HCT116 (cell line): Measurements from ENCODE around the gene ARHGAP42. TPM values are rescaled to one million over a fixed set of nuclear protein-coding genes. Genes with fewer than 3 reads are reported as not detected.
A peak's percentile ranks its signal among the peaks of the same experiment; 100 is the strongest.

Experiments
- ATAC-seq: fragments of 200-7000 bp; cut with Tn5 transposase; 2 replicates; pipeline ENCODE4 v1.9.1; 2020; ENCODE audit warnings: mild to moderate bottlenecking, moderate library complexity
- BruUV-seq: library from RNA; stranded (reverse); fragments of 400-500 nt; replicated peaks from 2 replicates; lab custom pipeline; 2021; lab: Mats Ljungman, UMichigan
- CTCF ChIA-PET: fragments of 300-600 bp; sonication (Branson Sonifier 250); formaldehyde crosslinking; loops from one replicate; lab custom pipeline; 2021; ENCODE audit warnings: antibody characterized with exemption; lab: Charles Lee
- POLR2A ChIA-PET: fragments of 300-600, 350-600 bp; sonication (Branson Sonifier 250); formaldehyde crosslinking; loops from one replicate; lab custom pipeline; 2021; ENCODE audit warnings: antibody characterized with exemption; lab: Charles Lee
- RAD21 ChIA-PET, 2 experiments: fragments of 300-600 bp; sonication (Branson Sonifier 250); formaldehyde crosslinking; loops; one replicate each; lab custom pipeline; 2023; ENCODE audit warnings: low total read pairs in 2 of 2; ENCODE audit not compliant: uncharacterized antibody in 2 of 2, unreplicated experiment in 2 of 2, low non-redundant PET in 1 of 2; lab: Charles Lee
- DNase-seq: peaks from one replicate; pipeline ENCODE4 v3.0.0-alpha.2; 2010; ENCODE audit warnings: low read depth, low spot score
- H2AFZ ChIP-seq: fragments of 200-600 bp; shearing (Covaris generic), sonication (generic); 2 replicates; pipeline ENCODE4 v1.6.1; 2017; ENCODE audit warnings: low read depth, mixed run types, mixed read lengths, antibody characterized with exemption, low read length; ENCODE audit not compliant: poor library complexity, severe bottlenecking
- H3K27ac ChIP-seq: 2 replicates; pipeline ENCODE4 v1.5.1; 2012; ENCODE audit warnings: low read depth, low read length
- H3K27me3 ChIP-seq: fragments of 200-600 bp; sonication (generic); 2 replicates; pipeline ENCODE4 v1.6.1; 2016; ENCODE audit warnings: mixed run types, low read length, mixed read lengths; ENCODE audit not compliant: insufficient read depth
- H3K36me3 ChIP-seq, 2 experiments: fragments of 200-500 bp in 1 of 2; fragments of 200-600 bp in 1 of 2; sonication (Bioruptor generic) in 1 of 2; sonication (generic) in 1 of 2; 2 replicates each; pipeline versions ENCODE4 v1.5.1 to v1.6.1; 2014 to 2016; ENCODE audit warnings: low read length in 2 of 2, inconsistent platforms in 1 of 2, mixed read lengths in 1 of 2, mixed run types in 1 of 2; ENCODE audit not compliant: insufficient read depth in 2 of 2, control insufficient read depth in 1 of 2
- H3K4me1 ChIP-seq, 2 experiments: fragments of 200-600 bp in 1 of 2; sonication (generic) in 1 of 2; 2 replicates each; pipeline versions ENCODE4 v1.5.1 to v1.6.1; 2012 to 2017; ENCODE audit warnings: low read length in 2 of 2, inconsistent platforms in 1 of 2, mild to moderate bottlenecking in 1 of 2, mixed read lengths in 1 of 2, mixed run types in 1 of 2, moderate library complexity in 1 of 2; ENCODE audit not compliant: insufficient read depth in 2 of 2, control insufficient read depth in 1 of 2
- H3K4me2 ChIP-seq: fragments of 200-600 bp; sonication (generic); 2 replicates; pipeline ENCODE4 v1.6.1; 2017; ENCODE audit warnings: mixed run types, low read length, mixed read lengths
- H3K4me3 ChIP-seq, 2 experiments: fragments of 200-600 bp in 1 of 2; sonication (generic) in 1 of 2; replicated peaks in 1 of 2; 2 replicates each; pipeline ENCODE4 v1.5.1; 2011 to 2016; ENCODE audit warnings: low read length in 2 of 2, control low read depth in 1 of 2, low read depth in 1 of 2, mild to moderate bottlenecking in 1 of 2, mixed read lengths in 1 of 2, mixed run types in 1 of 2
- H3K79me2 ChIP-seq: fragments of 200-600 bp; sonication (generic); 2 replicates; pipeline ENCODE4 v1.6.1; 2017; ENCODE audit warnings: mild to moderate bottlenecking, mixed run types, low read length, moderate library complexity, mixed read lengths; ENCODE audit not compliant: insufficient read depth
- H3K9ac ChIP-seq: fragments of 200-600 bp; sonication (generic); 2 replicates; pipeline ENCODE4 v1.6.1; 2016; ENCODE audit warnings: low read length, mixed read lengths
- H3K9me2 ChIP-seq: fragments of 200-600 bp; sonication (generic), shearing (Covaris generic); 2 replicates; pipeline ENCODE4 v1.6.1; 2017; ENCODE audit warnings: mixed run types, mild to moderate bottlenecking, moderate library complexity; ENCODE audit not compliant: insufficient read depth
- H3K9me3 ChIP-seq, 2 experiments: fragments of 200-500 bp in 1 of 2; fragments of 200-600 bp in 1 of 2; sonication (Bioruptor generic) in 1 of 2; sonication (generic) in 1 of 2; 2 replicates each; pipeline ENCODE4 v1.6.1; 2014 to 2017; ENCODE audit warnings: low read length in 2 of 2, mixed read lengths in 2 of 2, inconsistent platforms in 1 of 2, low read depth in 1 of 2, mild to moderate bottlenecking in 1 of 2, mixed run types in 1 of 2, moderate library complexity in 1 of 2; ENCODE audit not compliant: control insufficient read depth in 1 of 2, insufficient read depth in 1 of 2
- H4K20me1 ChIP-seq: fragments of 200-600 bp; sonication (generic), shearing (Covaris generic); 2 replicates; pipeline ENCODE4 v1.6.1; 2017; ENCODE audit warnings: mixed run types, mild to moderate bottlenecking, moderate library complexity; ENCODE audit not compliant: insufficient read depth
- ATF3 ChIP-seq: IDR thresholded peaks from 2 replicates; pipeline ENCODE4 v1.6.1; 2012
- CBX3 ChIP-seq: IDR thresholded peaks from 2 replicates; pipeline ENCODE4 v1.6.1; 2012; ENCODE audit warnings: low read depth
- CEBPB ChIP-seq: IDR thresholded peaks from 2 replicates; pipeline ENCODE4 v1.6.1; 2012; ENCODE audit warnings: low read depth
- CTCF ChIP-seq, 3 experiments: fragments of 200-600 bp in 1 of 3; sonication (generic) in 1 of 3; IDR thresholded peaks in 2 of 3; conservative IDR thresholded peaks in 1 of 3; 2 replicates each; pipeline ENCODE4 v1.5.1; 2012 to 2017; ENCODE audit warnings: low read depth in 2 of 3, low read length in 2 of 3, antibody characterized with exemption in 1 of 3, borderline replicate concordance in 1 of 3, control low read depth in 1 of 3, mild to moderate bottlenecking in 1 of 3, mixed read lengths in 1 of 3, mixed run types in 1 of 3, moderate library complexity in 1 of 3; ENCODE audit not compliant: insufficient read depth in 1 of 3
- EGR1 ChIP-seq: IDR thresholded peaks from 2 replicates; pipeline ENCODE4 v1.6.1; 2012; ENCODE audit warnings: low read depth
- EZH2 ChIP-seq: fragments of 200-600 bp; sonication (generic); IDR thresholded peaks from 2 replicates; pipeline ENCODE4 v1.6.1; 2017; ENCODE audit warnings: antibody characterized with exemption, mixed run types
- FOSL1 ChIP-seq: IDR thresholded peaks from 2 replicates; pipeline ENCODE4 v1.6.1; 2012; ENCODE audit warnings: low read depth
- JUND ChIP-seq: IDR thresholded peaks from 2 replicates; pipeline ENCODE4 v1.6.1; 2012
- POLR2AphosphoS5 ChIP-seq: IDR thresholded peaks from 2 replicates; pipeline ENCODE4 v1.6.1; 2011; ENCODE audit warnings: mild to moderate bottlenecking, low read depth, low read length, moderate library complexity
- RAD21 ChIP-seq: IDR thresholded peaks from 2 replicates; pipeline ENCODE4 v1.6.1; 2012; ENCODE audit warnings: low read depth, mild to moderate bottlenecking
- REST ChIP-seq: IDR thresholded peaks from 2 replicates; pipeline ENCODE4 v1.6.1; 2012; ENCODE audit warnings: low read depth
- SIN3A ChIP-seq: IDR thresholded peaks from 2 replicates; pipeline ENCODE4 v1.6.1; 2012; ENCODE audit warnings: low read depth
- SP1 ChIP-seq: IDR thresholded peaks from 2 replicates; pipeline ENCODE4 v1.6.1; 2012; ENCODE audit warnings: low read depth
- SRF ChIP-seq: IDR thresholded peaks from 2 replicates; pipeline ENCODE4 v1.6.1; 2012; ENCODE audit warnings: low read depth
- TCF7L2 ChIP-seq: IDR thresholded peaks from 2 replicates; pipeline ENCODE4 v1.7.0; 2011; ENCODE audit warnings: borderline replicate concordance, inconsistent platforms; ENCODE audit not compliant: insufficient read depth, insufficient read length; ENCODE audit errors: extremely low read depth
- ZBTB33 ChIP-seq: IDR thresholded peaks from 2 replicates; pipeline ENCODE4 v1.6.1; 2011; ENCODE audit warnings: mild to moderate bottlenecking, low read length, moderate library complexity; ENCODE audit not compliant: insufficient replicate concordance; ENCODE audit errors: extremely low read depth
- intact Hi-C: fragments of 100-400 bp; cut with micrococcal nuclease; formaldehyde crosslinking; loops from 2 replicates; pipeline ENCODE4 v1.10.0; 2022
- total RNA-seq: library from RNA; stranded (reverse); gene quantifications from one replicate; pipeline ENCODE4 v1.2.1, GENCODE V29; 2021; ENCODE audit not compliant: unreplicated experiment

The ARHGAP42 gene
- total RNA-seq, 1 experiment from 2014 or later: 12.3 TPM

- Histone ChIP-seq H3K9ac (peak overlapping the region; percentile 66), H3K4me1 (peaks cover 42 to 59% of the 10 kb centered on the region in 2 experiments), H3K79me2 (peaks cover 3% of the 10 kb centered on the region; the same call in 1 of the 2 replicates), H3K36me3 (no peaks in the 10 kb centered on the region), H3K9me3 (no peaks in the 10 kb centered on the region), H2AFZ (no peak overlapping the region), H4K20me1 (no peaks in the 10 kb centered on the region), H3K27me3 (no peaks in the 10 kb centered on the region), H3K4me3 (peak overlapping the region; percentile 6 to 46), H3K4me2 (peak overlapping the region; percentile 72), H3K9me2 (no peaks in the 10 kb centered on the region), H3K27ac (peak overlapping the region; percentile 88)
- TF ChIP-seq SIN3A (peak; percentile 63; the same call in 1 of the 2 replicates), RAD21 (peak; percentile 25; the same call in 1 of the 2 replicates), CEBPB (peak; percentile 63), EZH2 (no peak), CBX3 (peak; percentile 66), POLR2AphosphoS5 (peak; percentile 33; the same call in 1 of the 2 replicates), TCF7L2 (no peak), JUND (peak; percentile 88), EGR1 (peak; percentile 37; the same call in 1 of the 2 replicates), REST (no peak), ZBTB33 (peak; percentile 43), SRF (peak; percentile 65), CTCF (IDR thresholded peaks at IDR 0.05 in 2 of 3, conservative IDR thresholded peaks at IDR 0.05 in 1 of 3; ENCODE audit: borderline replicate concordance in 1 of 3, insufficient read depth in 1 of 3, low read depth in 2 of 3, low read length in 2 of 3) (no peak), ATF3 (0 out of 2 replicates have a peak, but pooled peaks have one; percentile 12), FOSL1 (peak; percentile 87), SP1 (peak; percentile 87)
- POLR2A ChIA-PET: interaction anchor here (1.5 kb wide), 1 partner anchor 23 kb away, joined by 3 read pairs; no protein-coding TSS in a partner anchor
- no TSS peak for BruUV-seq
- intact Hi-C loops: loop anchor here (1.0 kb wide), 1 partner anchor 27 kb away; no protein-coding TSS in a partner anchor
- CTCF ChIA-PET: no interaction called here
- peak; percentile 85 for ATAC-seq
- peak; percentile 93 for DNase-seq
- RAD21 ChIA-PET: no interaction called here
These were observed 90.0 kb downstream of the ARHGAP42 start for GRCh38 chr11:100777103-100777502.
